ENCODE measurements around the gene HOXD4. TPM values are rescaled to one million over a fixed set of nuclear protein-coding genes. Genes with fewer than 3 reads are reported as not detected.

The HOXD4 gene
- polyA plus RNA-seq (2013, experiment 1 of 2; ENCODE audit: insufficient read length) = 1.8 TPM
- polyA plus RNA-seq (2013, experiment 2 of 2; ENCODE audit: insufficient read length) = 1.6 TPM

- no peak for DNase-seq
Observed at GRCh38 chr2:176151442-176152287, at the start of gene HOXD4. Gene HOXD4, plus strand, starts transcription at chr2:176151550. Its CDS starts 84 bp downstream, at chr2:176151634.

DNA sequence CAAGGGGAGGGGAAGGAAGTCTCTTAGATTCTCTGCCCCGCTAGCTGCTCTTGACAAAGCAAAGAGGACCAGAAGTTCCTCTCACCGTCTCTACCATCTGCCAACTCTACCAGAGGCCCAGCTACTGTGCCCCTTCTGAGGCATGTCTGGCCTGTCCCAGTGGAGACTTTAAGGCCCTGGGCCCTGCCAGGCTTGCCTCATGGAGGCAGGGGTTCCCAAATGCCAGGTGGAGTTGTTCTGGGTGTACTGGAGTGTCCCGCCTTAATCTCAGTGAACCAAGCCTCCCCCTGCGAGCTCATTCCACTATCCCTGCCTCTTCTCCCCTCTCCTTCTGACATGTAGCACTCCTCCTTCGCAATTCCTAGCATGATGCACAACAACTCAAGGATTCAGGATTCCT, 49.5 kb upstream of the HOXD4 start:
- DNase-seq = no peak

- no peak for DNase-seq
Observed at GRCh38 chr2:176102309-176102866, 49.0 kb upstream of the HOXD4 start.

DNA sequence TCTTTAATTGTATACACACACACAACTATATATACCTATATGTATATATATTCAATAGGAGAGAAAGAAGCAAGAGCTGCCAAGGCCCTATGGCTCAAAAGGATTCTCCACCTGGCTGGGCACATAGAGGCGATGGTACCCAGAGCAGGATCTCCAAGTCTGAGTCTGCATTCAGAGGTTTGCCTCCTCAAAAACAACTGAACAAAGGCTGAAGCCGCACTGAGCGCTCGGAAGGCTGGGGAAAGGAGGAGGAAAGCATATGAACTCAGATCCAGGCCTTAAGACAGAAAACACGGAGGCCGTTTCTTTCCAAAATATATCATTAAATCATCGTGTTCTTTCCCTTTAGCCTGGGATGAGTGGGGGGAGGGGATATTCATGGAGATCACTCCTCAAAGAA, 48.2 kb upstream of the HOXD4 start:
- no peak for DNase-seq

DNA sequence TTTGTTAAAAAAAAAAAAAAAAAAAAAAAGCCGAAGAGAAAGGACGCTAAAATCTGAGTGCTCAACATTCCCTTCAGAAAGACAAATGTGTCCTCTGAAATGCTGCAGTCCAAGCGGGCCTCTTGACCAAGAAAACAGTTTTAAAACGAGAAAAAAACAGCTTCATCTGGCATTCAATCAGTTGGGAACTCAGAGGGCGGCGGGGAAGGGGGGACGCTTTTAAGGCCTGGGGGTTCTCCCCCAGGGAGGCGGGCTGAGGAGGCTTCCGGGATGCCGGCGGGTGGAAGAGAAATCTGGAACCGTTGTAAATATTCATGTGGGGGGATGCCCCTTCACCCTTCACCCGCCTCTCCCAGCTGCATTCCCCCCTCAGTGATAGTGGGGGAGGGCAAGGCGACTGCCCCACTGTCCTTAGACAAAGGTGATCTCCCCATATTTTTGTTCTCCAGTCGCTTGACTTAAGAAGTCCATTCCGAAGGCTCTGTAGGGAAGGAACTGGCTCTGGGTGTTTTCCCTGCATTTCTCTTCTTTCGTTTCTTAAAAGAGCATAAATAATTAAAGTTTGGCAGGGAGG, 47.5 kb upstream of the HOXD4 start:
- no peak for DNase-seq

- DNase-seq = peak; percentile 34
Observed at GRCh38 chr2:176104316-176105077, 46.9 kb upstream of the HOXD4 start.

- no peak for DNase-seq
Observed at GRCh38 chr2:176105078-176105729, 46.1 kb upstream of the HOXD4 start.

- no peak for DNase-seq
Observed at GRCh38 chr2:176105730-176106580, 45.4 kb upstream of the HOXD4 start.

- DNase-seq = no peak
Observed at GRCh38 chr2:176106581-176107539, 44.5 kb upstream of the HOXD4 start, which contains the start of gene HOXD11. Gene HOXD11, plus strand, starts transcription at chr2:176107280. Its CDS starts 76 bp downstream, at chr2:176107356.

- DNase-seq = no peak
Observed at GRCh38 chr2:176107731-176108181, 43.6 kb upstream of the HOXD4 start.

- no peak for DNase-seq
Observed at GRCh38 chr2:176109192-176109901, 42.0 kb upstream of the HOXD4 start.

- DNase-seq = no peak
Observed at GRCh38 chr2:176109946-176110345, 41.4 kb upstream of the HOXD4 start.

DNA sequence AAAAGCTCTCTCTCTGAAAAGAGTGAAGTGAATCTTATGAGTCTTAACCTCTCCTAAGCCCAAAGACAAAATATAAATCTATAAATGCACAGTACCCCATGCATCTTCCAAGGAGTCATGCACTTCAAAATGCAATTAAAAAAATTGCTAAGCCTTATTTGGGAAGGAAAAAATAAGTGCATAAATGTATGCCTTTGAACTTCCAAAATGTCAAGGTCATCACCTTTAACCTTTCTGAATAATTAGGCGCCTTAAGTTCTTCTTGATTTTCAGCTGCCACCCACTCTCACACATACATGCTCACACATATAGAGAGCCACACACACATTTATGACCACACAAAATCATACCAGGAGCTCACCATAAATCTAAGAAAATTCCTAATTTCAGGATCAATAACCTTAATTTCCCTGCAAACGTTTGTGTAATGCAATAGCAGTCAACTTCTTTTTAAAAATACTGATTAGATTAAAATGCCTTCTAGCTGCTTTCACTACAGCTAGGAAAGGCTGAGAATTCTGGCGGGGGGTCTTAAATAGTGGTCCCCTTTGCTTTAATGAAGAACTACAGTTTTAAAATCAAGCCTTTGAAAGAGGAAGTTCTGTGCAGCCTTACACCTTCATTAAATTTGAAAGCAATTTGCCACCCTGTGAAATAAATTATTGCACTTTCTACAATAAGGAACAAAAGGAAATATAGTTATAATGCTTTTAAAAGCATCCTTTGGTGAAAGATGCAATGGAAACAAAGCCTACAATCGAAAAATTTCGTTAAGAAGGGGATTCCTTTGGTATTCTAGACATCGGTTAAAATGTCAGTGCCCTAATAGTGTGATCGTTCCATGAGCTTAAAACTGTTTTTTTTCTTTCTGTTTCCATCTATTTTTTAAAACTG, 40.7 kb upstream of the HOXD4 start:
- DNase-seq = no peak

DNA sequence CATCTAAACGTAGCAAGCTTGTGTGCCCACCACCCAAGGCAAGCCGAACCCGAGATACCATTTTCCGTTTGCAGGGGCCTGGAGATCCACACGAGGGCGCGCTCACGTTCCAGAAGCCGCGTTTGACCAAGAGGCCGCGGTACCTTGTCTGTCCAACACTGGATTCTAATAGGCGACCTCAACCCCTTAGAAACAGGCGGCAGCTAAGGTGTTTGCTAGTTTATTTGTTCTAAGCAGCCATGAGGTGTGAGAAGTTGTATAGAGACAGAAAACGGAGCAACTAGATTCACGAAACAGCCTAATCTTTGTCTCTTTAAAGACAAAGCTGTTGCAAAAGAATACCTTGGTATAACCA, 40.1 kb upstream of the HOXD4 start:
- DNase-seq = peak; percentile 60

DNA sequence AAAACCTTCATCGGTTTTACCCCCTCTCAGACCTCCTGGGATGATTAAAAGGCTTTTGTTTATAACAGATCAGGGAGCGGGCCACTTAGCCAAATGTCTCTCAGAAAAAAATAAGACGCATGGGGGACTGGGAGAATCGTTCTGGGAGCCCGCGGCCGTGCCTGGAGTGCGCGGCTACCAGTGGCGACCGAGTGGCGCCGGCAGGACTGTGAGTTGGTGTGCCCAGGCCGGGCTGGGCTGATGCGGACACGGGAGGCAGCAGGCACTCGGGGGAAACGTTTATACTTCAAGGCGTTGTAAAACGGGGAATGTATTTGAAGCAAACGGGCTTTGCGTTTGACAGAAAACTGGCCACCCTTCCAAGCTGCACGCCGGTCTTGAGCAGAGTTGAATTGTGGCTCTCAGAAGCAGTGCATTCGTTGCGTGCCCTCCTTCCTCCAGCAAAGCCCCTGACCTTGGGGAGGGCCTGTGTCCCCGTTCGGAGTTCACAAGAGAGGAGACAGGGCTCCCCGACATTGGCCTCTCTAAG, 39.4 kb upstream of the HOXD4 start:
- no peak for DNase-seq

DNA sequence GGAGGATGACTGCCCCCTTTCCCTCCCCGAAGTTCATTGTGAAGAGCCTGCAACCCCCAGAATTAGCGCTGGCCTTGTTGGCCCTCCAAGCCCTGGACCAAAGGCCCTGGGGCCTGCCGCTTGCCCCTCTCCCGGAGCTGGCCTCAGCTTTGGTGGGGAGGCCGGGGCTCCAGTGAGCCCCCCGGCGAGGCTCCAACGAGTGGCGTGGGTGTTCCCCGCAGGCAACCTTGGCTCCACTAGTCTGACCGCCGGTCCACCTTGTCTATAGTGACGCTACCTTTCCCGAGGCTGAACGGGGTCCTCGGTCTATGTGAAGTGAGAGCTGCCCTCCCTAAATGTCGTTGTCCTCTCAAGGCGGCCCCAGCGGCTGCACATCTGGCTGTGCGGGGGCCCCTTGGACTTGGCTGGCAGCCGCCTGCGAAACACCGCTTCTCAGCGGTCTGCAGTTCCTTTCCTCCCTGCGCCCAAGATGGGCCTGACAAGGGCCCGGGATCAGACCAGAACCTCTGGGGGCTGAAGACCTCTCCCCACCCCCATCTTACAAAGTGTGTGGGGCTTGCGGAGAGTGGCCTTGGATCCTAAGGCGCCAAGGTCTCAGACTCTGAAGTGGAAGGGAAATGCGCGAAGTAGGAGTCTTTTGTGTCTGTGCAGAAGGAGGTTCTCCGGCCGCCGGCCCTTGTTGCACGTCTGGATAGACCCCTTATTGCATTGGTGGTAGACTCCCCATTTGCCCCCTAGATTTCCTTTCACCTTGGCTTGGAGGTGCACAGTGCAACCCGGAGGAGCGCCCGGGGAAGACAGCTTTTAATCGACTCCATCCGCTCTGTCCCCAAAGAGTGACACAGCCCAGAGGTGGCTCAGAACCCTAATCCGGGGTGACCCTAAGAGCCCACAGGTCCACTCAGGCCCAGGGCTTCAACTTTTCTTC, 38.7 kb upstream of the HOXD4 start:
- DNase-seq = no peak

All from fibroblast of skin of back (primary cell).